Ascending aorta (tissue), 2 donors: ENCODE data around the gene SRSF1. TPM values are rescaled to one million over a fixed set of nuclear protein-coding genes. Genes with fewer than 3 reads are reported as not detected.
"Not testable (repeated sequence)": the region's sequence is repeated elsewhere in the genome, so short reads cannot be mapped to it uniquely, and the experiment has no call there.

Experiments used
- DNase-seq, 2 donors: peaks; one replicate each; pipeline ENCODE4 v3.0.0-alpha.2; 2019; ENCODE audit warnings: low spot score in 2 of 2
- H3K27ac ChIP-seq, 2 donors: fragments of 200-600 bp; sonication (generic); one replicate each; pipeline ENCODE4 v1.5.1; 2016 to 2017; ENCODE audit warnings: mild to moderate bottlenecking in 1 of 2
- H3K27me3 ChIP-seq: fragments of 200-600 bp; sonication (generic); one replicate; pipeline ENCODE4 v1.5.1; 2017
- H3K36me3 ChIP-seq, 2 donors: fragments of 200-600 bp; sonication (generic); one replicate each; pipeline ENCODE4 v1.5.1; 2016
- H3K4me1 ChIP-seq, 2 donors: fragments of 200-600 bp; sonication (generic); one replicate each; pipeline ENCODE4 v1.5.1; 2016 to 2017; ENCODE audit warnings: mild to moderate bottlenecking in 1 of 2
- H3K4me3 ChIP-seq, 2 donors: fragments of 200-600 bp; sonication (generic); one replicate each; pipeline ENCODE4 v1.5.1; 2016 to 2017; ENCODE audit warnings: mild to moderate bottlenecking in 1 of 2
- H3K9me3 ChIP-seq, 2 donors: fragments of 200-600 bp; sonication (generic); one replicate each; pipeline ENCODE4 v1.5.1; 2016
- intact Hi-C: fragments of 100-400 bp; cut with DNase I; formaldehyde crosslinking; loops from one replicate; pipeline ENCODE4 v1.15.1; 2023
- total RNA-seq: library from RNA; depleted of rRNA; stranded (reverse); fragments of >200 nt; gene quantifications from one replicate; pipeline ENCODE4 v1.1.0, GENCODE V29; 2016
- TF ChIP-seq, protein P1 (sequence below), 3 experiments: fragments of 200-600 bp in 2 of 3; fragments of 450-650 bp in 1 of 3; sonication (generic) in 2 of 3; IDR thresholded peaks; one replicate each; pipeline ENCODE4 v1.5.1; 2016 to 2019; ENCODE audit warnings: antibody characterized with exemption in 3 of 3, mild to moderate bottlenecking in 1 of 3, moderate library complexity in 1 of 3

Gene SRSF1
- total RNA-seq, 1 donor from 2014 or later, result 89.4 TPM

DNA sequence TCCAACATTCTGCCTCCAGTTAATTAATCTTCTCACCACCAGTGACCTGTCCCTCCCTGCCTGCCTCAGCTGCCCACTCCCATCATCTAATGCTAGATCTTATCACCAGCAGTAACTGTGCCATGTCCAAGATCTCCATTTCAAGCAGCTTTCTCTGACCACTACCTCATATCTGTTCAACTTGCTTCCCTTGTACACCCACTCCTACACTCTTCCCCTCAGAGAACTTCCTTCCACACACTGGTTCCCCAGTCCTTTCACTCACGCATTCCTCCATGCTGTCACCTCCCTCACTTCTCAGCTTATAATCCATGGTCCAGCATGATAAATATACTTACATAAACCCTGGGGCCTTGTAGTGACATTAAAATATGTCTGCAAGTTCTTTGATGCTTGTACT, 44.4 kb upstream of the SRSF1 start:
- TF ChIP-seq, protein P1, sequence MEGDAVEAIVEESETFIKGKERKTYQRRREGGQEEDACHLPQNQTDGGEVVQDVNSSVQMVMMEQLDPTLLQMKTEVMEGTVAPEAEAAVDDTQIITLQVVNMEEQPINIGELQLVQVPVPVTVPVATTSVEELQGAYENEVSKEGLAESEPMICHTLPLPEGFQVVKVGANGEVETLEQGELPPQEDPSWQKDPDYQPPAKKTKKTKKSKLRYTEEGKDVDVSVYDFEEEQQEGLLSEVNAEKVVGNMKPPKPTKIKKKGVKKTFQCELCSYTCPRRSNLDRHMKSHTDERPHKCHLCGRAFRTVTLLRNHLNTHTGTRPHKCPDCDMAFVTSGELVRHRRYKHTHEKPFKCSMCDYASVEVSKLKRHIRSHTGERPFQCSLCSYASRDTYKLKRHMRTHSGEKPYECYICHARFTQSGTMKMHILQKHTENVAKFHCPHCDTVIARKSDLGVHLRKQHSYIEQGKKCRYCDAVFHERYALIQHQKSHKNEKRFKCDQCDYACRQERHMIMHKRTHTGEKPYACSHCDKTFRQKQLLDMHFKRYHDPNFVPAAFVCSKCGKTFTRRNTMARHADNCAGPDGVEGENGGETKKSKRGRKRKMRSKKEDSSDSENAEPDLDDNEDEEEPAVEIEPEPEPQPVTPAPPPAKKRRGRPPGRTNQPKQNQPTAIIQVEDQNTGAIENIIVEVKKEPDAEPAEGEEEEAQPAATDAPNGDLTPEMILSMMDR (IDR thresholded peaks at IDR 0.05), result no peak
- no peaks in the 10 kb centered on the region for H3K36me3 ChIP-seq
- no peak overlapping the region for H3K27ac ChIP-seq
- no peaks in the 10 kb centered on the region for H3K9me3 ChIP-seq
- no peaks in the 10 kb centered on the region for H3K4me1 ChIP-seq
- H3K27me3 ChIP-seq, result no peaks in the 10 kb centered on the region
- DNase-seq, result no peak
- H3K4me3 ChIP-seq, result no peak overlapping the region
- intact Hi-C loops, result no loop called here

DNA sequence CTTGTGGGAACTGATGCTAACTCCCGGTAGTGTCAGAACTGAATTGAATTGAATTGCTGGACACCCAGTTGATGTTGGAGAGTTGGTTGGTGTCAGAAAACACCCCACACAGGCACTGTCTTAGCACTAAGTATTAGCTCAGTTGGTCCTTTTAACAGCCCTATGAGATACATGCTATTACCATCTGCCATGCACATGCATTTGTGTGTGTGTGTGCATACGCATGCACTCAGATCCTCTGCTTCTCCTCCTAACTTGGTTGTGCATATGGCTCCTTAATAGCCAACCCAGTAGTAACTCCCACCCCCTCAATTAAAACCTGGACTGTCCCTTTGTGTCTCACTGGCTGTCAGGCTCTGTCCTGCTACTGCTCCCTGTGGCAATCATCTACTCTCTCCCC, 43.9 kb upstream of the SRSF1 start:
- H3K4me3 ChIP-seq, result no peak overlapping the region
- intact Hi-C loops, result no loop called here
- no peaks in the 10 kb centered on the region for H3K27me3 ChIP-seq
- H3K27ac ChIP-seq, result no peak overlapping the region
- H3K36me3 ChIP-seq, result no peaks in the 10 kb centered on the region
- no peaks in the 10 kb centered on the region for H3K4me1 ChIP-seq
- TF ChIP-seq, protein P1 (IDR thresholded peaks at IDR 0.05), result no peak
- no peaks in the 10 kb centered on the region for H3K9me3 ChIP-seq
- DNase-seq, result no peak

DNA sequence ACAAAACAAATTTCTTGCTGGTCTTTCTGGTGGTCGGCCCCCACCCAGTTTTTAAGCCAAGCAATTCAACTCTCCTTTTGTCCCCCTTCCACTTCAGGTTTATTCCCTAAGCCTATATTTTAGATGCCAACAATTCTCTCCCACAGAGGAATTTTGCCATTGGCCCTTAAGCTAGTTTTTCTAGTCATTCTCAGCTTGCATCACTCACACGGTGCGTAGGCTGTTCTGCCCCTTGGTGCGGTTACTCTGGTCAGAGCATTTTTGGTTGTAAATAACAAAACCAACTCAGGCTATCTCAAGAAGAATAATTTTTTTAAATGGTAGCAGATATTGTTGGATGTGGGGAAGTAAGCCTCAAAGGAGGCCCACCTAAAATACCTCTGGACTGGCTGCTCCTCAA, 42.5 kb upstream of the SRSF1 start:
- intact Hi-C loops, result no loop called here

DNA sequence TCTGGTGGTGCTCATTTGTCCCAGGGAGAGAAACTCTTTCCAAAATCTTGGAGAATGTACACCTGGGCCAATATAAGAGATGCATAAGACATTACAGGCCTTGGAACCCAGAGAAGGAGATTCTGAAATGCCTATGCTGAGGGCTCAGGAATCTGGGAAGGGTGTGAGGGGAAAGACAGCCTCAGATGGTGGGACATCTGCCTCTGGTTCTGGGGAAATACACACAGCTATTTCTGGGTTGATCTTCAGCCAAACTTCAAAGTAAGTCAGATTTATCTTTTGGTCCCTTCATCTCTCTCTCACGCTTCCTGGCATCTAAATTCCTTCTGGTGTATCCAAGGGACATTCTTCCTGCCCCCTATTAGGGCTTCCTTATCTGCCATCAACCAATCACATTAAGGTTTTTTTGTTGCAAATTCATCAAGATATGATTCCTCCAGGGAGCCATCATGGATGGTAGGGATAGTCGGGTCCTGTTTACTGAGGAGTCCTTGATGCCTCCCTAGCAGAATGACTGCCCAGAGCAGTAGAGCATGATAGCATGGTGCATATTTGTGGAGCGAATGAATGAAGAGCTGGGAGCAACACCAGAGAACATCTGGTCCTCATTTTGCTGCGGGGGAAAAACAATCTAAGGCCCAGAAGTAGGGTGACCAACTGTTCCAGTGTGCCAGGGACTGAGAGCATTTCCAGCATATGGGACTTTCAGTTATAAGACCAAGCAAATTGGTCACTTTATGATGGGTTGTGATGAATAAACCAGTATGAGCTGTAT, 40.5 kb upstream of the SRSF1 start:
- Histone ChIP-seq H3K36me3 (no peaks in the 10 kb centered on the region), H3K27me3 (no peaks in the 10 kb centered on the region), H3K4me1 (no peaks in the 10 kb centered on the region), H3K4me3 (no peak overlapping the region), H3K27ac (no peak overlapping the region), H3K9me3 (no peaks in the 10 kb centered on the region)
- no peak for DNase-seq
- intact Hi-C loops, result no loop called here
- TF ChIP-seq, protein P1 (IDR thresholded peaks at IDR 0.05), result no peak

More for the DNA sequence above, 42.5 kb upstream of the SRSF1 start:
- H3K36me3 ChIP-seq, result no peaks in the 10 kb centered on the region
- no peak overlapping the region for H3K4me3 ChIP-seq
- no peak for DNase-seq
- no peak overlapping the region for H3K27ac ChIP-seq
- H3K4me1 ChIP-seq, result no peaks in the 10 kb centered on the region
- H3K27me3 ChIP-seq, result no peaks in the 10 kb centered on the region
- TF ChIP-seq, protein P1 (IDR thresholded peaks at IDR 0.05), result no peak
- H3K9me3 ChIP-seq, result no peaks in the 10 kb centered on the region

DNA sequence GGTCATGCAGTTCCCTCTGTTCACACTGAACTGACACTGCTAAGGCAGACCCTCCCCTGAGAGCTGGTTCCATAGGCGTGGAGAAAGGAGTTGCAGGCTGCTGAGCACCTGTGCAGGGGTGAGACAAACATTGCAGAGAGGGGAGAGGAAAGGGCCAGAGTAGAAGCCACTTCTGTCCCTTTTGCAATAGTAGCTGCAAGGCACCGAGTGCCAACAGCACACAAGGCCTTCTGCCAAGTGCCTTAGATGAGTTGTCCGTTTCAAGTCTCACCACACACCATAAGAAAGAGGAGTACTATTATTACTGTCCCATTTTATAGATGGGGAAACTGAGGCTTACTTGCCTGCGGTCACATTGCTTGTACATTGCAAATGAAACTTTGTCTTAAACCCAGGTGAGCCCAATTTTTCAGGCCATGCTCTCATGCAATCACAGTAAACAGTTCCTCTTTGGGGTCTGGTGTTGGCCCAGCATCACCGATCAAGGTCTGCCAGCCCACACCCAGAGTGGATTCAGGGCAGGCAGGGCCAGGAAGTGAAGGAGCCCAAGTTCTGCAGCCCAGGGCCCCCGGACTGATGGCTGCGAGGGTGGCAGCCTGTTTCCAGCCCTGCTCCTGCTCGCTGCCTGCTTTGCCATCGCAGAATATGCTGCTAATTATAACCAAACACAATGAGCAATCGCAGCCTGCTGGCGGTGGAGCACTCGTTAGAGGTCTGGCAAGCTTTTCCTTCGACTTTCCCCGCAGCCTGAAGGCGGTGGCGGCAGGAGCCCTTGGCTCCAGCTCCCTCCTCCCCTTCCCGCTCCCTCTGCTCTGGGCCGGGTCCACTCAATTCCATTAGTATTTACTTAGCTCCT, 39.4 kb upstream of the SRSF1 start:
- DNase-seq, result no peak
- intact Hi-C loops, result no loop called here
- TF ChIP-seq, protein P1 (IDR thresholded peaks at IDR 0.05), result no peak
- Histone ChIP-seq H3K27ac (no peak overlapping the region), H3K4me1 (no peaks in the 10 kb centered on the region), H3K9me3 (no peaks in the 10 kb centered on the region), H3K4me3 (no peak overlapping the region), H3K36me3 (no peaks in the 10 kb centered on the region), H3K27me3 (no peaks in the 10 kb centered on the region)

DNA sequence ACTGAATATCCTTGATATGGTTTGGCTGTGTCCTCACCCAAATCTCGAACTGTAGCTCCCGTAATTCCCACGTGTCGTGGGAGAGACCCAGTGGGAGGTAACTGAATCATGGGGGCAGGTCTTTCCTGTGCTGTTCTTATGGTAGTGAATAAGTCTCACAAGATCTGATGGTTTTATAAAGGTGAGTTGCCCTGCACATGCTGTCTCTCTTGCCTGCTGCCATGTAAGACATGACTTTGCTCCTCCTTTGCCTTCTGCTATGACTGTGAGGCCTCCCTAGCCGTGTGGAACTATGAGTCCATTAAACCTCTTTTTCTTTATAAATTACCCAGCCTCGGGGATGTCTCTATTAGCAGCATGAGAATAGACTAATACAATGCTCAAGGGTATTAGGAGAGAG, 37.2 kb upstream of the SRSF1 start:
- H3K4me1 ChIP-seq, H3K36me3 ChIP-seq, H3K9me3 ChIP-seq, H3K27ac ChIP-seq, DNase-seq, H3K27me3 ChIP-seq, H3K4me3 ChIP-seq, intact Hi-C loops: not testable (repeated sequence)
